Measurements from ENCODE around the gene DGKB.

DGKB gene

DNA sequence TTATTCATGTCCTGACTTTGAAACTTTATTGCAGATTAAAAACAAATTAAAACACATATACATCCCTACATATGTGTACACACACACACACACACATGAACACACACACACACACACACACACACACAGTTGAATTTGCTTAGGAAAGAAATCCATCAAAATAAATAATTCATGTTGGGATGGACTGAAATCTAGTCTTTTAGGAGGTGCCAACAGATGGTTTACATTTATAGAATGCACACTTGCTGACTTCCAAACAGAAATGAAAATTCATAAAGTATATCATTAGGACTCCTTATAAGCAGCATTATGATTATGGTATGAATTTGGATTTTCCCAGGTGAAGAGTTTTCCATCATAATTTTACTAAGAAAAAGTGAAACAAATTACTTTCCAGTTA, 642.5 kb downstream of the DGKB start:
- DNase-seq: no peak

DNA sequence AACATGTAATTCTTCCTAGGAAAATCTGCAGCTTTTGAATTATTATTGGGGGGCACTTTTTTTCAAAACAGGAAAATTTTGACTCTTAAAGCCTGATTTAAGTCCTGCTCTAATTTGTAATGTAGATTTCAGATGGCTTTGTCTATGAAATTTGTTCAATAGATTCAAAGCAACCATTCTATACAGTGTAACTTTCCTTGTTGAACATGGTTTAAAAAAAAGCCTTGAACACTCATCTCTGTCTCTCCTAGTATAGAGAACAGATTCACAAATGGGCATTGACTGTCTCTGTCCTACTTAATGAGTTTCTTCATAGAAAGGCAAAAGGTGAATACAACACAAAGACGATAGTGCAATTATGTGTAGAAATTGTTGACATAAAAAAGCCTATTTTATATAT, 643.7 kb downstream of the DGKB start:
- DNase-seq: no peak

DNA sequence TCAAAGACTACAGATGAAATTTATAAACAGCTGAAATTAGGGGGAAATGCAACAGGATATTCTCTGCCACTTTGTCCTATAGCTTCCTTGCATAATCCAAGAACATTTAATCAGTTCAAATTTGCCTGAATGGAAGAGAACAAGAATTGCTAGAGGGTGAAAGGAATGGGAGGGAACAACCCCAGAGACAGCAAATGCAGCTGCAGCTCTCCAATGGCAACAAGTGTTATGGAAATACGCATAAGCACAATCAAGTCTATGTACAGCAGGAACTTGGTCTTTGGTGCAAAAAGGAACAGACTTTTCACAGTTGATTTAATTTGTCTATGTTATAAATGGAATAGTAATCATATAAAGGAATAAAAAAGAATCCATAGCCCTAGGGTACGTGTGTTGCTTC, 644.1 kb downstream of the DGKB start:
- no peak for DNase-seq

DNA sequence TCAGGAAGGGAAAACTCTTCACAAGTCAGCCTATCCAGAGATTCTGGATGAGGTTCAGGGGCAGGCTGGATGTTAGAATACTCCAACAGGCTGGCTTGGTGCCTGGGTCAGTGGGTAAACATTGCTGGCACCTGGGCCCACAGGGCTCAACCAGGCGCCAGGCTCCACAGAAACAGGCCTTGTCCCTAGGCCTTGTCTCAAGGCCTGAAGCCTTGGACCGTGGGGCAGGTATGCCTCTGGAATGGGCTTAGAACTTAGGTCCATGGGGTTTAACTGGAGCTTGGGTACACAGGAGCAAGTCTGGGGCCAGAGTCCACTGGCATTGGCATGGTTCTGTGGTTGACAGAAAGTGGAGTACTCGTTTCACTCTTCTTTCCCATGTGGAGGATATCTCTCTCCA, 650.1 kb downstream of the DGKB start:
- no peak for DNase-seq

DNA sequence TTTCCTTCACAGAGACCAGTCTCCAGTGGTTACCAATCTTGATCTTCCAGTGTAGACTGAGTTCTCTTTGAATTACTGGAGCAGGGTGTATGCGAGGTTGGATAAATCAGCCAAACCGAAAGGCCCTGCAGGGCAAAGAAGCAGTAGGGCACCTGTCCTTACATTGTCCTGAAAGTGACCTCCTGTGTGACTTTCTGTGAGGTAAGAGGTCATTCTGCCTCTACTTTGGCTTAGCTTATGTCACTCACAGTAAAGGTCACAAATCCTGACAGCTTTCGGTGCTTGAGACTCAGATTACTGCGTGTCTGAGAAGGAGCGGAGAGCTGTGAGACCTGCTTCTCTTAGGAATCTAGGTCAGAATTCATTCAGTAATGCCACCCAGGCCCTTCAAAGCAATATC, 660.4 kb downstream of the DGKB start:
- no peak for DNase-seq

DNA sequence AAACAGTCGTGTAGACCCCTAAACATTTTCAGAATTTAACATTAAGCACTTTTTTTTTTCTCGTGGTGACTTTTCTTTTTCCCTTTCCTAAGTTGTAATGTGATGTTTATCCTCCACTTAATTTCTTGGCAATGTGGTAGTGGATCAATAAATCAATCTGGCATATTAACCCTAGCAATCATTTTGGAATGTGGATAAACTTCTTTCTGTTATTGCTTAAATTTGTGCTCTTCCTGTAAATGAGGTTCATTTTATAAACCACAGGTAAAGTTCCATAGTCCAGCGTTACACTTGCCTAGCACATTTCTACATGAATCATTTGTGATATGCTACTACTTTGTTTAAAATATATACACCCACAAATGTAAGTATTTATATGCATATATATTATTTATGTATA, 665.7 kb downstream of the DGKB start:
- no peak for DNase-seq

DNA sequence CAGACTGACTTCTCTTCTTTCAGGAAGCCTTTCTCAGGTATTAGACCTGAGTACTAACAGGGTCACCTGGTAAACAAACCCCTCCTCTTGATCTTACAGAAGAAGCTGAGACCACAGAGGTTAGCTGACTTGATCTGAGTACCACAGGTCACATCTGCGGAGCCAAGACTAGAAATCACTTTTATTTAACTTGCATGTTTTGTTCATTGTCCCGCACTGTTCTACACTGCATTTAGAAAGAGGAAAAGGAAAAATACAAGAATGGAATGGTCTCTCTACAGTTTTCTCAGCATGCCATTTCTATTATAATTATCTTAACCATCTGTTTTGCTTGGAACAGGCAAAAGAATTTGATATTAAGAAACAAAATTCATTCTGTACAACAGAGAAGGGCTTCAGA, 667.5 kb downstream of the DGKB start:
- no peak for DNase-seq

DNA sequence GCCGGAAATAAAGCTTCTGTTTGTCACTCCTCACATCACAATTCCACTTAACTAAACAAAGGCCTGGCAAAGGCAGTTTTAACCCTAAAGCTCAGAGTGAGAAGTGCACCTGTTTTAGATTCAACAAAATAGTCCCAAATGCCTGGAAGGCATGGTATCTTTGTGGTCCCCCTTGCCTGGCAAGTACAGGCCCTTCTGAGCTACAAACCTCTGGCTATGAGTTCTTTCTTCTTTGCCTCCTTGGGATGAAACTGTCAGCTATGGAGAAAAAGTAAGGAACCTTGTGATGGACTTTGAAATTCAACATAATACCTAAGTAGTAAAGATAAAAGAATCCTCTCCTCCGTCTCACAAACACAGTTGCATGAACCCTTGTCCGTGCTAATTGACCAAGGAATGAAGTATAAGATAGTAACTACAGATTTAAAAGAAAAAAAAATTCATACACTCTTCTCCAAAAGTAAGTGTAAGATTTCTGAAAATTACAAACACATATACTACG, 668.6 kb downstream of the DGKB start:
- no peak for DNase-seq

DNA sequence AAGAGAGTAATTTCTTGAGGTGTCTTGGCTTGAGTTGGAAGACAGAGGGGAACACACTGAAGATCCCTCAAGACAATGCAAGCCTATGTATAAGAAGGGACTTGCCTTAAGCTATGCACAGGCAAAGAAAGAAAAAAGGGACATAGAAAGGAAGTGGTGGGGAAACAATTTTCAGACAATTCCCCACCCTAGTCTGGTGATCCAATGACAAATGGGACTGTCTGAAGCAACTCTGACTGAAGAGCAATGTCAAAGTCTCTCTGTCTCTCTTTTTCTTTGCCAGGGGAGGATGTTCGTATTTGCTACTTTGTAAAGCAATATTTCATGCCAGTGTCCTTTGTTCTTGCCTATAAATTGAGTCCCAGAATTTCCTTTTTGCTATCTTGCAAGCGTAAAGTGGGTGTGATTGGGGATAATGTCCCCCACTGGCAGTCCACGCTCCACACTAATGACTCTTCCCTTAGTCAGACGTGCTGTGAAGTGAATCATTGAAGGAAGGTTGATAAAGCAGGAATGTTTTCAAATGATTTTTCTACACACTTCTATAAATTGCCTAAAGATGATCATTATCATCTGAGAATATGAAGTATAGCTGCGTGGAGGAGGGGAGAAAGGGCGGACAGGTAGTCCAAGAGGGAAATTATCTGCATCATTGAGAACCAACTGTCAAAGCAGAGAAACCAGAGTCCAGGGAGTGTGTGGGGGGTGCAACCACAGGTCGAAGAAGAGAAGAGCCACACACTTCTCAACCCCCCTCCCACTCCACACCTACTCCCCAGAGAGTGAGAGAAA, 669.3 kb downstream of the DGKB start:
- DNase-seq: no peak

DNA sequence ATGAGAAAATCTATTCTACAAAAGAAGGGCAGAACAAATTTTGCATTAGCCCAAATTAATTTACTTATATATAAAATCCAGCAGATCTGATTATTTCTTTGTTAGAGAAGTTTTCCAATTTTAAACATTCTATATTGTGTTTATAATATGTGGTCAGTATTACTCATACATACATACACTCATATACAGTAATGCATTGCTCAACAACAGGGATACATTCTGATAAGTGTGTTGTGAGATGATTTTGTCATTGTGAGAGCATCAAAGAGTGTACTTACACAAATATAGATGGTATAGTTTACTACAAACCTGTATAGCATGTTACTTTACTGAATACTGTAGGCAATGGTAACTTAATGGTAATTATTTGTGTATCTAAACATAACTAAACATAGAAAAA, 673.5 kb downstream of the DGKB start:
- DNase-seq: no peak

DNA sequence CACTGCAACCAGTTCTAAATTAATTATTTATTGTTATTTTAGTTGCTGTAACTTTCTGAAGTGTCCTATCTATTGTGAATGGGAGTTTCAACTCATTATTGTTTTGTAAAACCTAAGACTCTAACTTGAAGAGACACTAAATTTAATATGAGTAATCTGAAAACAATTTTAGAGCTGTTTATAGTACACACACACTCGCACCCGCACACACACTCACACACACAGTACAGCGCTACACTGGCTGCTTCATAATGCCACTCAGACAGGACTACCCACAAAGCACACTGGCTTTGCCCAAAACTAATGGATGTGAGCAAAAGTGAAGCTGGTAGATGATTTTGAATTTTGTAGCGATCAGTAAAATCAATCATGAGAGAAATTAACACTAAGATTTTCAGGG, 674.2 kb downstream of the DGKB start:
- no peak for DNase-seq

DNA sequence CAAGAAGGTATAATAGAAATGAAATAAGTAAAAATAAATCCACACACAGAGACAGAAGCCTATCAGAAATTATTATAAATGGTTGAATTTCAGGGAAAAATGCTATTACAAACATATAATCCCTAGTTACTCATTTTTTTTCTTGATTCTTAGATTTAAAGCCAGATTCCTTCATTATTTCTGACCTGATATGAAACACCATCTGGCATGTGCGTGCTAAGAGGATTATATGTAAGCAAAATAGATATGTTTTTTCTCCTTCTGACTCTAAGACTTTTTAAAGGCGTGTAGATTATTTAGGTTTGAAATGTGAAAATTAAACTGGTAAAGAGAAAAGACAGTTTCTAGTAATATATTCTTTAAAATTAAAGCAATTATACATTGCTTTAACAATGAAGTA, 676.4 kb downstream of the DGKB start:
- no peak for DNase-seq

DNA sequence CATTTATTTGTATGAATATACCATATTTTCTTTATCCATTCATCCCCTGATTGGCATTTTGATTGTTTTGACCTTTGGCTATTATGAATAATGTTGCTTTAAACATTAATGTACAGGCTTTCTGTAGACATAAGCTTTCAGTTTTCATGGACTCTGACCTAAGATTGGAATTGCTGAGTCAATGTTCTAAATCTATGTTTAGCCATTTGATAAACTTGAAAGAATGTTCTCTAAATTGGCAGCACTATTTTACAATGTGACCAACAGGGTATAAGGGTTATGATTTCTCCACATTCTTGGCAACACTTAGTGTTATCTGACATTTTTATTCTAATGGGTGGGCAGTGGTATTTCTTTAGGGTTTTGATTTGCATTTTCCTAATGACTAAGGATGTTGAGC, 683.4 kb downstream of the DGKB start:
- DNase-seq: no peak

DNA sequence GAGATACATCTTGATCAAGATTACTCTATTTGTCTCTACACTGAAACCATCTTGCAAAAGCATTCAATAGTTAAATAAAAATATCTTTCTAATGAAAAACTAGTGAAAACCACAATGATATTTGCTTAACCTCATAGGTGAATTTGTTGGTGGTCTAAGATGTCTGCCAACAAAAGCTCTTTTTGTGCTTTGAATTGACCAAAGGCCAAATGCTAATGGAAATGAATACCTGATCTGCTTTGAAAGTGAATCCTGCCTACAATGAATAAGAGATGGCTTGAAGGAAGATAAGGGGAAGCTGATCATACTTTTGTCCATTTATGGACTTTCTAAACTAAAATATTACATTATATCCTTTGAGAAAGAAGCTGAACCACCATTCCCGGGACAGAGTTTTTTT, 684.2 kb downstream of the DGKB start:
- no peak for DNase-seq

DNA sequence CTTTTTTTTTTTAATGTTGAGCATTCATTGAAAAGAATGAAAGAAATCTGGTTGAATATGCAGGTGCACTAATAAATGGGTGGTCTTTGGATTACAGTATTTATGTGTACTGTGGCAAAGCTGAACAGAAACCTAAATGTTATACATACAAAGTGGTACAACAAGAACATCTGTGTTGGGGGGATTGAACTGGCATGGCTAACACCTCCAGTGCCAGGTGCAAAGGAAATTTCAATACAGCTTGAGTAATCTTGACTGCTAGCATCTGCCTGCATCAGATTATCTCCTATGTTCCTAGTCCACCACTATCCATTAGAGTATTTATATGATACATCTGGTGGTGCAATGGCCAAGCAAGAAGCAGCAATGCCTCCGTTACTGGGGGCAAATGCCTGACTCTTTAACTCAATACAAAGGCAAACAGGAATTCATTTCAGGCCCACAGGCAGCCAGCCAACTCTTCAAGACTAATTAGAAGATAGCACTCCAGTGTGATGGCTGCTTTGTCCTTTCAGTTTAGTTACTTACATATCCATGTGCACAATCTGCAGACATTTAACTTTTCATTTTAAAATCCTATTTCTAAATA, 692.6 kb downstream of the DGKB start:
- DNase-seq: no peak

DNA sequence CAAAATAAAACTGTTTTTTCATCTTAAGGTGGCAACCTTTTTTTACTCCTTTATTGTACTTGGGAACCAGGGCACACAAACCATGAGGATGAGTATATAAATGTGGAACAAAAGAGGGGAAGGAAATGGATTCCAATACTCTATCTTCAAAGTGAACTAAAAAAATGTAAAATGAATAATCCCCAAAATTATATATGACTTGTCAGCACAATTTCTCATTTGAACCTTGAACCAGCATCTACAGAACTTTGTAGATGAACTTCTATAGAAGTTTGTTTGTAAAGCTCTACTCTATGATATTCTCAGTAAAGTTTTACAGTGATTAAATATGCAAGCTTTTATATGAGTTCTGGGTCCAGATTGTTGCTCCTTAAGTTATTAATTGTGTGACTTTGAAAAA, 694.8 kb downstream of the DGKB start:
- DNase-seq: no peak

DNA sequence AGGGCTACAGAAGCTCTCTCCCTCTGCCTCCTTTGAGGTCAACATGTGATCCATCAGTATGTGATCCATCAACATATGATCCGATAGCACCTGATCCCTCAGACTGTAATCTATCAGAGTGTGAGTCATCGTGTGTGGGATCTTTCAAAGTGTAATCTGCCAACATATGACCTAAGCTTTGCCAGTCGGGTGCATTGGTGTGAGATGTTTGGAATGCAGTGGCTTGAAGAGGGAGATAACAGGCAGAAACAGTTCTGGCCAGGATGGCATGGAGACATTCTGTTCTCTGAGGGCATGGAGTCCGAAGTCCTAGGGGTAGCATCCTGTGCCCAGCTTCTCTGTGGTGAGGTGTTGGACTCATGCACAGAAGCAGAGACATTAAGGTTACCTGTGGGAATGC, 695.4 kb downstream of the DGKB start:
- DNase-seq: no peak

DNA sequence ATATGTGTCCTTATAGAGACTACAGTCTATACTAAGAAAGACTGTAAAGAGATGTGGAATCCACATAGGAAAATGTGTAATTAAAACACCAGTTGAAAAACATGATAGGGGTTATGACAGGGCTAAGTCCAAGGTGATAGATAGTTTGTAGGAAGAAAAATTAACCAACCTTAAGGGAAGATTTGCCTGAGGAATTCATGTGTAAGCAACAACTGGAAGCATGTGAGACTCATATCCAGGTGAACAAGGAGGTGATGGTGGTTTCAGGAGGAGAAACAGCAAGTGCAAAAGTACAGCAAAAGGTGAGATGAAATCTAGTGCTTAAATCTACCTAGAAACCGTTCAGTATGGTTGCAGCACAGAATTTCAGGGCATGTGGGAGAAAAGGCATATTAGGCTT, 696.4 kb downstream of the DGKB start:
- no peak for DNase-seq

DNA sequence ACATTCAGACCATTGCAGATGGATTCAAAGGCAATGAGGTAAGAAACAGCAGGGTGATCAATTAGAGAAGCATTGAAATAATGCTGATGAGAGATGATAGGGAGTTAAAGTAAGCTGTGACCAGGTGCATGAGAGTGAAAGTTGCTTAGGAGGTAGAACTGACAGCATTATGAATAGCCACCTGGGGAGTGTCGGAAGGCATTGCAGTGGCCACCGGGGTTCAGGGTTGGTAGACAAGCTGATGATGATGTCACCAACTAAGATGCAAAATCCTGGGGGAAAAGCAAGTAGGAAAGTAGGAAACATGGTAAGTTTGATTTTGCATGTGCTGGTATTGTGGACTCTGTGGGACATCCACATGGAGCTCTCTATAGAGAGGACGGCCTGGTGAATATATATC, 701.2 kb downstream of the DGKB start:
- DNase-seq: no peak

DNA sequence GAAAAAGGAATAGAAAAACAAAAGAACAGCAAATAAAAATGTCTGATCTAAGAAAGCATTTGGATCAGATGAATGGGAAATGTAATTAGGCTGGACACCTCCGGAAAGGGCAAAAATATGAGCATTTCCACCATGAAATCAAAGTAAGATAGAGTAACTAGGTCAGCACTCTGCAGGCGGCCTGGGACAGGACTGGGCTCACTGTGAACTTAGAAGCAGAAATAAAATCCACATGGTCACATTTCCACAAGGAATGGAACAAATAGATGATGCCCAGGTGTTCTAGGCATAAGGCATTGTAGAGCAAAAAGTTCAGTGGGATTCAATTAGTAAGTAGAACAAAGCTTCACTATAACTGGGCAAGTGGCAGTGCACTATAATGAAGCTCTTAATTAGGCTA, 703.2 kb downstream of the DGKB start:
- DNase-seq: no peak

DNA sequence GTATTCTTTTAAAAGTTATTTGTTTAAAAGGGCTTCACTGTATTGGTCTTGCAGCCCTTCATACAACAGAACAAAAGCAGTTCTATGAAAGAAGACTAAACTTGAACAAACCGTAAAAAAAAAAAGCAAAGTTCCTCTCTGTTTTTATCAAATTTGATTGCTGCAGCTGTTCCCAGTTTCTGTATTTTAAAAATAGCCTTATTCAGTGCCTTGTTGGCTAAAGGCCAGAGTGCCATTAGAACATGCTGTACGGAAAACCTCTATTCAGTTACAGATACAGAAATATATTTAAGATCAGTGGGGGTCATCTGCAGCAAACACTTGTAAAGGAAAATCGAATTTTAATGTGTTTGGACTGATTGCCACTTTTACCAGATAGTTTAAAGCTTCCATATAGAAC, 705.3 kb downstream of the DGKB start:
- no peak for DNase-seq

DNA sequence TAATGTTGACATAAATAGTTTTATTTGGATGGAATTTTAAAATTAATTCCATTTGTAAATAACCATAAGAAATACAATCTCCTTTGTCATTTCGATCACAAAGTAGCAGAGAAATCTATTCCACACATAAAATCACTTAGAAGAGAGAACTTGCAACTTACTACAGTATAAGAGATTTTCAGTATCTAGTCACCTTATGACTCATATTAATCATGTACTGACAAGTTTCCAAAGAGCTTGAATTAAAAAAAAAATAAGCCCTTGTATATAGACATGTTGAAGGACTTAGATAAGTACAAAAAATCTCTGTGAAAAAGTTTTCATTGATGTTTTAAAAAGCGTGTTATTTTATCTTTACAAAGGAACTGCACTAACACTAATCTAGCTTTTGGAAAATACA, 706.0 kb downstream of the DGKB start:
- no peak for DNase-seq

DNA sequence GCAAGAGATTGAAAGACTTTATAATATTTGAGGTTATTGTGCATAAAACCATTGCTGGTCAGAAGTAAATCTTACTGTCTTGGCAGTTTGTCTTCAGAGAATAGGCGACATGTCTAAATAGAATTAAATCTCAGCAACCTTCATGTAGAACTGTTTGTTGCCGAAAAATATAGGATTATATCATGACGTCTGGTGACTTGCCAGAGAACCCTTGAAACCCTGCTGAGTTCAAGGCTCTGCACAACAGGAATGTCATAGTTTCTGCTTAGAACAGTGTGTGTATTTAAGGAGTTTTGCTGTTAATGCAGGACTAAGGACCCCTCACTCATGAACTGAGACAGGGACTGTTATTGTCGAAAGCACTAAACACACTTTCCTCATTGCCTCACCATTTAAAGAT, 706.7 kb downstream of the DGKB start:
- DNase-seq: no peak

DNA sequence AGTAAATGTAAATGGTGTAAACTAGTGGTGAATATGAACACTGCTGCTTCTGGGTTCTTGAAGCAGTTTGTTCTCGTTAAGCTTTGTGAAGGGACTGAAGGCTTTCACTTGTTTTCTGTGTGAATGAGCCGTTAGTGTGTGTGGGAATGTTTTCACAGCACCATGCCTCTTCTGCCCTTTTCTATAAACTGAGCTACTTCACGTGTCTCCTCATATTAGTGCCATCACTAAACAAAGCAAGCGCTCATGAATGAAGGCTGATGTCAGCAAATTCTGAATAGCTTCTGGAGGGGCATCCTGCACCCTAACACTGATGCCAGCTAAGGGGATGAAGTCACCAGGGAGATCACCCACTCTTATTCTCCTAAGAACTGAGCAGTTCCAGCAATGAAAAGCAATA, 707.5 kb downstream of the DGKB start:
- DNase-seq: no peak

DNA sequence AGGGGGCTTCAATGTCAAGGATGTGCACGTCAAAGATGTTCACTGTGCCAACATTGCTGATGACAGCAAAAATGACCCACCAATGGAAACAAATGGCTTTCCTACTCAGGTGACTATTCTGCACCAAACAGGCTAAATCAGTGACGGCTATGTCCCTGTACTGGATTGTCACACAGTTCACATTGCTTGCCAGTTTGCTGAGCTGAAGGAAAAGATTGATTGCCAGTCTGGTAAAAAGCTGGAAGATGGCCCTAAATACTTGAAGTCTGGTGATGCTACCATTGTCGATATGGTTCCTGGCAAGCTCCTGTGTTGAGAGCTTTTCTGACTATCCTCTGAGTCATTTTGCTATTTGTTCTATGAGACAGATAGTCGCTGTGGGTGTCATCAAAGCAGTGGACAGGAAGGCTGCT, 710.9 kb downstream of the DGKB start:
- no peak for DNase-seq
